ENCODE measurements around the gene PSMA2.
A peak's percentile ranks its signal among the peaks of the same experiment; 100 is the strongest.

The PSMA2 gene

DNA sequence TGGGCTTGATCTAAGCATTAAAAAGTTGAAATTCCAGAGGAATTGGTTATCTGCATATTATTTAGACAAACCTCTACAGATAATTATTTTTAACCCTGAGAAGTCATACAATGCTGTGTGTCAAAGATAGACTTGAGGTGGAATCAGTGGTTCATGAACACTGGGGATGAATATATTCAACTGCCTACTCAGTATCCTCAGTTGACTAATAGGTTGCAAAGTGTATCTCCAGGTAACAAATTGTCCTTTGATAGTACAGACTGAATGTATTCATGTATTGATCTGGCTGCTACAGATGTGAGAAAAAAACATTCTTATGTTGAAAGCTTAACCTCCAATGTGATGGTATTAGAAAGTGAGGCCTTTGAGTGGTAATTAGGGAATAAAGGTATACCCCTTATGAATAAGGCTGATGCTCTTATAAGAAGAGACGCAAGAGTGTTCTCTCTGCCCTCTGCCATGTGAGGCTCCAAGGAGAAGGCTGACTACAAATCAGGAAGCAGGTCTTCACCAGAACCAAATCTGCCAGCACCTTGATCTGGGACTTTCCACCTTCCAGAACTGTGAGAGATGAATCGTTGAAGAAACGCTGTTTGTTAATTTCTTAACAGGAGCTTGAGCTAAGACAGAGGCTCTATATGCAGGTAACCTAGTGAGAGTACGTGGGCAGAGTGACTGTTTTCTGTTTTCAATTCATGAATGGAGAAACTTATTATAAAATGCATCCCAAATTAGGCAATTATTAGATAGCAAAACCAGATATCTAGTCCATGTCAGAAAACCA is 7.7 kb upstream of the PSMA2 start:
- DNase-seq = no peak

DNA sequence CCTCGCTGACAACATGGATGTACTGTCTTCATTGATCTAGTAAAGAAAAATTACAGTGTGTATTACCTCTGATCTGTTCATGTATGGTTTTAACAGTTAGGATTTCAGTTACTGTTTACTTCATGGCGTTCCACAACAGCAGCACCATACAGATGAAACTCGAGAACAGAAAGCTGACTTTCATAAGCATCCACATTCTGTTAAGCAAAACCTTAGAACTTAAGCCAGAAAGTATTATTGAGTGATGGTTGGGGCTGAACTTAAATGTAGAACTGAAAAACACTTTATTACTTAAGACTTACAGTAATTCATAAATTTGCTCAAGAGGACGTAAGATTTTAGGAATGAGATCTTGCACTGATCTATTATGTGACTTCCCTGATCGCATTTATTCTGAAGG is 3.9 kb upstream of the PSMA2 start:
- DNase-seq = no peak

DNA sequence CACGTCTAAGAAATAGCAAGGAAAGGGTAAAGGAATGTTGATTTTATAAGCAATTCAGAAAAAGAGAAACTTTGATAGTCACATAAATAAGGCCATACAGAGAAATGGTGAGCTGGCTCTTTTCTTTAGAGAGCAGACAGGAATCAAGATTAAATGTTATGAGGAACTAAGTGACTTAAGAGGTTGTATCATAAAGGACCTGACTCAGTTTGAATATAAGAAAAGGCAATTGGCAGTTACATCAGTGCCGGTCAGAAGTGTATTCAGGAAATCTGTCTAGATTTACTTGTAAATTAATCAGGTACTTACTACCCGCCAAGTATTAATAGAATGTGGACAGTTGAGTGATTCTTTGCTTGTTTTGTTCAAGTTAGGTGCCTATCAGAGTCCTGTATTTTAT is 2.3 kb upstream of the PSMA2 start:
- DNase-seq = no peak

DNA sequence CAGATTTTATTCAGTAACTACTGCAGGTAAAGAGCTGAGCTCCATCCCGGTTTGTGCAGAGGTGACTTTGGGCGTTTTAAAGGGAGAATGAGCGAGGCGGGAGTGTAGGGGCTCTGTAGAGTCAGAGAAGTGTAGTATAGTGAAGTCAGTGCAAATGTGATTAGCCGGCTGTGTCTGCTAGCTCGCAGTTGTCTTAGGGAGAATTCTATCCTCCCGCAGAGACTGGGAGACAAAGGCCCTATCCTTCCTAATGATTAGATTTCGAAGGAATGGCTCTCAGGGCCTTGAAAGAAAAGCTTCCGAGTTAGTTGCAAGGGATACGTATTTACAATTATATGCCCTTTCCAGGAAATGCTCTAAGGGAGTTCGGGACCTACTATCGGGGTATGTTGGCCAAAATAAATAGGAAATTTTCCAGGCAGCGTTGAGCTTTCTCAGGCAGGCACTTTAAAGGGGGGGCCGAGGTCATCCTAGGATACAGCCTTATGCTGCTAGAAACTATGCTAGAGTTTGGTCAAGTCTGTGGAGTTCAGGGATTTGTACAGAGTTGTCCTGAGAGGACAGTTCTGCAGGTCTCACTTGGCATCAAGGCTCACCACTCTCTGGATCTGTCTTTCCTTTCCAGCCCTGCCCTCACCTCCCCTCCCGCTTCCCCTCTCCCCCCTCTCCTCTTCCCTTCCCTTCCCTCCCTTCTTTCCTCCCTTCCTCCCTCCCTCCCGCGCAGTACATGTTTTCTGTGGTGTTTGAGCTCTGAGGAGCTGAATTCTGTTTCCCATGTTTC is 1.0 kb upstream of the PSMA2 start:
- peak in 1 of 2 experiments; percentile 23 for DNase-seq

GRCh38 chr7:42931447-42931833 is 534 bp downstream of the PSMA2 start:
- no peak for DNase-seq

- DNase-seq = no peak
These were observed 1.1 kb downstream of the PSMA2 start for GRCh38 chr7:42930889-42931288.

DNA sequence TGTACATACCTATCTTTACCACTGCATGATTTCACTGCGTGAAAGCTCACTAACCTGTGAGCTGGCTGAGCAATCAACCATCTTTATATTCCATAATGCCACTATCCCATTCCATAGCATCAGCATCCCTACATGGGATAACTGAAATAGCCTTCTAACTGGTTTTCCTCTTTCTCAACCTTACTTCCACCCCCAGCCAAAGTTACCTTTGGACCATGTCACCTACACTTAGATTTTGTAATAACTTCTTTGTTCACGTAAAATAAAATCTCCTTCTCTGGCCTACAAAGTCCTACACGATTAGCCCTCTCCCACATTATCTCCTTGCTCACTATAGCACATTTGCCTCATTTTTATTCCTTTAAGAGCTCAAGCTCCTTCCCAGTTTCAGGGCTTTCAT is 2.5 kb downstream of the PSMA2 start:
- no peak for DNase-seq

DNA sequence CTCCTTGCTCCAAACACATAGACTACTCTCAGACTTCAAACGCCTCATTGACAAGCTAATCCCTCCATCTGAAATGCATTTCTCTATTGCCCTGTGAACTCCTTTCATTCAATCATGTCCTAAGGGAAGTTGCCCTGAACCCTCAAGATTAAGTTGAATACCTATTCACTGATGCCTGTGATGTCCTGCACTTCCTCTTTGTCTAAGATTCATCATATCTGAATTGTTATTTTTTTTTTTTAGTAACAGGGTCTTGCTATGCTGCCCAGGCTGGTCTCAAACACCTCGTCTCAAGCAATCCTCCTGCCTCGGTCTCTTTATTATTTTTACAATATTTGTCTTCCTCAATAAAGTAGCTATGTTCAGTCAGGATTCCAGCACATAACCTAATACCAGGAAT is 3.2 kb downstream of the PSMA2 start:
- DNase-seq = no peak

- no peak for DNase-seq
These were observed 5.8 kb downstream of the PSMA2 start for GRCh38 chr7:42926204-42926603.

DNA sequence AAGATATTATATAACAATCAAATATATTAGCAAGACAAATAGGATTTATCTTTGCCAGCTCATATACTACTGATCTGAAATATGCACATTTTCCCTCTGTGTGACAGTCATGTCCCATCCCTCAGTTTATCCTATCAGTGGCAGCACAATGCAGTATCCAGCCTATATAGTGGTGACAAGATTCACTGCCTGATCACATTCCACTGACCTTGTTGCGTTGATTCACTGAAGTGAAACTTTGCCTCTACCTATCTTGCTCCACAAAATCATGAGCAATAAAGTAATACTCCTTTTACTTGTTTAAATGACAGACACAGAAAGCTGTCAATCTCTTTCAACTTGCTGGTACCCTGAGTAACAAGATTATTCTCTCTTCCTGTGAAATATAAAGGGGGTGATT is 6.3 kb downstream of the PSMA2 start:
- no peak for DNase-seq

DNA sequence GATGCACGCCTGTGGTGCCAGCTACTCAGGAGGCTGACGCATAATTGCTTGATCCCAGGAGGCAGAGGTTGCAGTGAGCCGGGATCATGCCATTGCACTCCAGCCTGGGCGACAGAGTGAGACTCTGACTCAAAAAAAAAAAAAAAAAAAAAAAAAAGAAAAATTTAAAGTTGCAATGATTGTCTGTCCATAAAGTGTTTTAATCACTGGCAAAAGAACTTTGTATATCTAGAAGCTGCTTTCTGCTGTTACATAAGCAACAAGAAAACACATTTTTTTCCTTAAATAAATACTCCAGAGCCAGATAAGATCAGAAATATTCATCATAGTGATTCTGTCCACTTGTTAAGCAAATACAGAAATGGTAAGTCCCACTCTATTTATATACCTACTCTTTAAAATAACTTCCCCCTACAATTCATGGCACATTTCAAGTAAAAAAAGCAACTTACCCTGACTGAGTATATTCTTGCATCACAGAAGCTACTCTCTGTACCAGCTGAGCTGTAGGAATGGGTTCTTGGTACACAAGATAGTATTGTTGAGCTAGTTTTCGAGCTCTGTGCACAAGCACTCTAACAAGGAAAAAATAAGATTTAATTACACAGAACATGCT is 7.6 kb downstream of the PSMA2 start:
- no peak for DNase-seq

GRCh38 chr7:42922017-42922753 is 9.8 kb downstream of the PSMA2 start:
- DNase-seq = no peak

- no peak for DNase-seq
These were observed 16.6 kb downstream of the PSMA2 start for GRCh38 chr7:42915356-42915755.

- no peak for DNase-seq
These were observed 17.4 kb downstream of the PSMA2 start for GRCh38 chr7:42914421-42915045.

GRCh38 chr7:42914009-42914408 is 18.0 kb downstream of the PSMA2 start:
- DNase-seq = no peak

DNA sequence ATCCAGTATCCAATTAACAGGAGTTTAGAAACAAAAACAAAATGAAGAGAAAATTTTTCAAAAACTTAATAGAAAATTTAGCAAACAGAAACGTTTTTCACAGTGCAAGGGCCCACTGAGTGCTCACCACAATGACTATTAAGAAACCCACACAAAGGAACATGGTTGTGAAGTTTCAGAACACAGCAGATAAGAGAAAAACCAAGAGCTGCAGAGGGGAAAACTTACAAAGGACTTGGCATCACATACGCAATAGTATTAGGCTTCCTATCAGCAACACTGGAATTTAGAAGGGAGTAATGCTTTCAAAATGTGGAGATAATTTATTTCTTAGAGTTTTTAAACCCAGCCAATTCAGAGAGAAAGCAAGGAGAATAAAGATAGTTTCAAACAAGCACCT is 18.4 kb downstream of the PSMA2 start:
- DNase-seq = no peak

DNA sequence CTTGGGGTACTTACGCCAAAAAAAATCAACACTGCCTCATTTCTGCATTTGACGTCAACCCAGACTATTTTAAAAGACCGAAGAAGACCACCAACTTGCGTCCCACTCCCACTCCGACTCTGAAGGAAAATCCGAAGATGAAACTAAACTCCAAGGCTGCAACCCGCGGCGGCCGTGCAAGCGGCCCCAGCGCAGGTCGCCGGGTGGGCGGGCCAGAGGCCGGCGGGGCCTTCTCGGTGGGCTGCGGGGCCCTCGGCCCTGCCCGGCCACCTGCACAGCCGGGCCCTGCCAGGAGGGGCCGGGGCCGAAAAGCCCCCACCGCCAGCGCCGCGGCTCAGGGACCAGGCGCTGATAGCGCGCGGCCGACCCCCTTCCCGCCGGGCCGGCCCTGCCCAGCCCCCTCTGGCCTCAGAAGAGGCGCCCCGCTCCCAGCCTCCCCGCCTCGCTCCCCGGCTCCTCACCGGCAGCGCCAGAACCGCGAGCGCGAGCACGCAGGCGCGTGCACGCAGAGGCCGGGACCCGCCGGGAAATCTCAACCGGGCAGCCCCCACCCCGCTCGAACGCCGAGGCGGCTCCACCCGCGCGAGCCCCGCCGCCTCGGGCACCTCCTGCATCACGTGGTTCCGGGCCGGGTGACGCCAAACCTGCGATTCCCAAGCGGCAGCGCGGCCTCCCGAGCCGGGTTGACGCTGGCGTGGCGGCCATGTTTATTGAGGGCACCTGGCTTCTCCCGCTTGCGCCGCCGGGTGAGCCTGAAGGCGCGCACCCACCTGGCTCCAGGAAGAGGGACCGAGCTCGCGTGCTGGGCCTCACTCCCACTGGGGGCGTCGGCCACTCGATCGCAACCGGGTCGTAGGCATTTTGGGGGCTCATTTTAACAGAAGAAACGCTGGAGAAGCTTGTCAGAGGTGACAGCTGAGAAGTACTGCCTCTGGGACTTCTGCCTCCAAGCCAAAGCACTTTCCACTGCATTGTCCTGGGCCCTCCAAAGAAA is 20.2 kb downstream of the PSMA2 start, which contains the start of gene C7orf25:
C7orf25 (minus strand) TSS at position 617 of the 994 bp plus-strand sequence. CDS start 1,170 bp downstream, outside the sequence.
- peak; percentile 91 to 93 for DNase-seq

GRCh38 chr7:42910306-42910705 is 21.7 kb downstream of the PSMA2 start:
- DNase-seq = no peak

GRCh38 chr7:42907316-42907715 is 24.7 kb downstream of the PSMA2 start:
- no peak for DNase-seq

GRCh38 chr7:42906181-42906580 is 25.8 kb downstream of the PSMA2 start:
- no peak for DNase-seq

DNA sequence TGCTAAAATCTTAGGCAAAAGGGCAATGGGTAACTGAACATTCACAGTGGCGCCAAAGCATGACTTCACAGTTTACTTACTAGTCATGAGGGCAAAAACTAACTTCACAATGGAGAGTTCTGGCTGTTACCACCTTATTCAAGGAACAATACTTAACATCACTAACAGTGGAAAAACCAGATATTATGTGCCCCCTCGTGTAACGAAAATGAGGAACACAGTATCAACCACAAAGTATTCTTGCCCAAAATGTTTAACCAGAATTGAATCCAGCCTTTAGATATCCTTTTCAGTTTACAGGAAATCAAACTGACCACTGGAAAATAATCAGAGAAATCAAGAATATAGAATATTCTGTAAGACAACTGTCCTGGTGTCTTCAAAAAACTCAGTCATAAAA is 29.6 kb downstream of the PSMA2 start:
- DNase-seq = no peak
